Uterus (tissue), 2 donors: ENCODE data around the gene PGRMC2.
"Not testable (repeated sequence)": the region's sequence is repeated elsewhere in the genome, so short reads cannot be mapped to it uniquely, and the experiment has no call there.

ENCODE experiments used
- CTCF ChIP-seq, 4 experiments: fragments of 200-600 bp in 2 of 4; fragments of 450-650 bp in 2 of 4; sonication (generic) in 2 of 4; IDR thresholded peaks; one replicate each; pipeline ENCODE4 v1.5.1; 2016 to 2019; ENCODE audit warnings: antibody characterized with exemption in 4 of 4, mild to moderate bottlenecking in 2 of 4, moderate library complexity in 1 of 4
- POLR2A ChIP-seq, 2 donors: fragments of 450-650 bp; IDR thresholded peaks; one replicate each; pipeline ENCODE4 v1.6.1; 2016; ENCODE audit warnings: antibody characterized with exemption in 2 of 2, mild to moderate bottlenecking in 1 of 2, moderate library complexity in 1 of 2

- TF ChIP-seq CTCF, POLR2A (IDR thresholded peaks at IDR 0.05): not testable (repeated sequence)
These were observed 29.4 kb downstream of the PGRMC2 start for GRCh38 chr4:128258166-128258565.
